Muscle of leg (tissue), 11 donors: ENCODE measurements around the gene SORCS1. TPM values are rescaled to one million over a fixed set of nuclear protein-coding genes. Genes with fewer than 3 reads are reported as not detected.
A peak's percentile ranks its signal among the peaks of the same experiment; 100 is the strongest.

Experiments
- DNase-seq: peaks from one replicate; pipeline ENCODE4 v3.0.0; 2013
- H3K27ac ChIP-seq: one replicate; pipeline ENCODE4 v1.5.1; 2013; ENCODE audit warnings: mild to moderate bottlenecking, low read length, control low read depth
- H3K27me3 ChIP-seq: one replicate; pipeline ENCODE4 v1.6.1; 2013; ENCODE audit warnings: low read length; ENCODE audit not compliant: control insufficient read depth, insufficient read depth
- H3K36me3 ChIP-seq: one replicate; pipeline ENCODE4 v1.6.1; 2013; ENCODE audit warnings: low read length; ENCODE audit not compliant: control insufficient read depth, insufficient read depth
- H3K4me1 ChIP-seq: one replicate; pipeline ENCODE4 v1.6.1; 2013; ENCODE audit warnings: low read length; ENCODE audit not compliant: control insufficient read depth, insufficient read depth
- H3K4me3 ChIP-seq: one replicate; pipeline ENCODE4 v1.5.1; 2013; ENCODE audit warnings: low read length, control low read depth
- H3K9me3 ChIP-seq: replicated peaks from 2 replicates; pipeline ENCODE4 v1.6.1; 2013; ENCODE audit warnings: low read depth, low read length; ENCODE audit not compliant: control insufficient read depth
- WGBS: methylation state at CpG from one replicate; pipeline ENCODE4 v1.1.5; 2013; ENCODE audit warnings: missing lambda C conversion rate; ENCODE audit not compliant: insufficient coverage; 5-methylcytosine and 5-hydroxymethylcytosine counted together
- polyA plus RNA-seq, 8 donors: library from polyadenylated mRNA; unstranded; fragments of 120-200 nt; gene quantifications; one replicate each; pipeline versions ENCODE4 v1.2.1 to v1.2.3, GENCODE V29; 2013; ENCODE audit warnings: inconsistent platforms in 1 of 8, low replicate concordance in 1 of 8; ENCODE audit not compliant: insufficient read length in 8 of 8, insufficient read depth in 1 of 8
- total RNA-seq: library from RNA; stranded (reverse); fragments of 120-200 nt; gene quantifications from one replicate; pipeline ENCODE4 v1.2.4, GENCODE V29; 2013

SORCS1 gene
- total and polyA plus RNA-seq, 9 donors: 2.4 to 6.2 (median 3.8) TPM

DNA sequence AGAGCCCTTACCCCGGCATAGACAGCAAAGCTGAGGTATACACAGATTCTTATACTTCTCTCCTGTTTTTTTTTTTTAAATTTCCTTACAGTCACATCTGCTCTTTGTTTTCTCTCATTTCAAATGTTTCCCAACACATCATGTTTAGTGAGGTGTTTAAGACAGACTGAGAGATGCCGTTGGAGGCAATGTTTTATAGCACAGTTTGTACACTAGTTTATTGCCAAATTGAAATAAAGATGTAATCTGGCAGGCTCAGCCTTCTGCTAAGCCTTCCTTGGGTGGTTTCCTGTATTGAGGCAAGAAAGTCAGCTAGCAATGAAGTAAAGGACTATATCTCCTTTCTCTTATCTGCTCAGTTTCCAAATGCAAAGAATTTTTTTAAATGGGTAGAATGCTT, 393.4 kb downstream of the SORCS1 start:
- no peaks in the 10 kb centered on the region for H3K27me3 ChIP-seq
- no peak overlapping the region for H3K4me3 ChIP-seq

GRCh38 chr10:106768204-106768603, 396.3 kb downstream of the SORCS1 start:
- H3K9me3 ChIP-seq: no peaks in the 10 kb centered on the region
- no peak overlapping the region for H3K27ac ChIP-seq
- no peak for DNase-seq
- H3K36me3 ChIP-seq: no peaks in the 10 kb centered on the region
- H3K27me3 ChIP-seq: no peaks in the 10 kb centered on the region
- H3K4me1 ChIP-seq: no peaks in the 10 kb centered on the region
- H3K4me3 ChIP-seq: no peak overlapping the region

More for the DNA sequence above, 393.4 kb downstream of the SORCS1 start:
- H3K36me3 ChIP-seq: no peaks in the 10 kb centered on the region
- H3K9me3 ChIP-seq: no peaks in the 10 kb centered on the region
- DNase-seq: peak; percentile 36
- H3K27ac ChIP-seq: no peak overlapping the region
- no CpG with 5 or more reads among the region's 2 CpGs for WGBS
- peaks cover 3% of the 10 kb centered on the region for H3K4me1 ChIP-seq

- WGBS: 80% methylated on average over 7 of the region's 7 CpGs
Measured at GRCh38 chr10:106765928-106766327, 398.6 kb downstream of the SORCS1 start.

DNA sequence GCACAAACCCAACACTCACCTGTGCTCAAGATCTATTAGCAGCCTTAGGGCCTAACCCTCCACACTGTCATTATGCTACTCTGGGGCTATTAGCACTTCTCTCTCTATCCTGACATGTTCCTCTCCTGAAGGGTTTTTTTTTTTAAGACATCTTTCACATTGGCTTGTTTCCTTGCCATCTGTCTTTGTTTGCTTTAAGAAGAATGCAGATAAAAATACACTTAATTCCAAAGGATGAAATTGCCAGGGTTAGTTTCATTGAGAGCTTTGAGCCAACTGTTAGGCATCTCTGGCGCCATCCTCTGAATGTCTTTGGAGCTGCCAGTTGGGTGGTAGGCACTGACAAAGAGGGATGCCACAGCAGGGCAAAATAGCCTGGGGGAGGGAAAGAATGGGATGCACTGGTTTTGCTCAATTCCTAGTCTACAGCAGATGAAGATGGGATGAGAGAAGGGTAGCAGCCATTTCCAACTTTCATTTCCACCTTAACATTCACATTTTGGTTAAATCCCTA, 399.2 kb downstream of the SORCS1 start:
- Histone ChIP-seq H3K4me3 (no peak overlapping the region), H3K9me3 (no peaks in the 10 kb centered on the region), H3K36me3 (no peaks in the 10 kb centered on the region), H3K27me3 (no peaks in the 10 kb centered on the region), H3K27ac (no peak overlapping the region), H3K4me1 (no peaks in the 10 kb centered on the region)
- 67% methylated on average over 1 of the region's 1 CpG for WGBS
- DNase-seq: no peak

More at GRCh38 chr10:106765928-106766327, 398.6 kb downstream of the SORCS1 start:
- Histone ChIP-seq H3K4me1 (no peaks in the 10 kb centered on the region), H3K9me3 (no peaks in the 10 kb centered on the region), H3K27ac (no peak overlapping the region), H3K27me3 (no peaks in the 10 kb centered on the region), H3K4me3 (no peak overlapping the region), H3K36me3 (no peaks in the 10 kb centered on the region)
- DNase-seq: no peak

GRCh38 chr10:106764360-106764759, 400.1 kb downstream of the SORCS1 start:
- DNase-seq: no peak
- 94% methylated on average over 4 of the region's 6 CpGs for WGBS
- no peaks in the 10 kb centered on the region for H3K27me3 ChIP-seq
- no peaks in the 10 kb centered on the region for H3K4me1 ChIP-seq
- H3K4me3 ChIP-seq: no peak overlapping the region
- no peaks in the 10 kb centered on the region for H3K9me3 ChIP-seq
- no peaks in the 10 kb centered on the region for H3K36me3 ChIP-seq
- no peak overlapping the region for H3K27ac ChIP-seq

DNA sequence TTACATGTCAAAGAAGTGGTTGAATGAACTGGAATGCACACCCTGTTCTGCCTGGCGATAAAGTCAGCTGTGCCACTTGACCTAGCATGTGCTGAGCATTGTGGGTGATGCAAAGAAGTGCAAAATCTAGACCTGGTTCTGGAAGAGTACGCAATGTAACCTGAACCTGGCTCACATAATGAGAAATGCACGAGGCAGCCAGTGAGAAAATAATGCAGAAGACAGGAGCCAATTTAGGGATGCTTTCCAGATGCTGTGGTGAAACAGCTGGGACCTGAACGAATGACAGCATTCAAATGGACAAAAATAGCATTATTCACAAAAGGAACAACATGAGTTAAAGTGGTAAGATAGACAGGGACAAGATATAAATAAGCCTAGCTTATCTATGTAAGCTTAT, 402.6 kb downstream of the SORCS1 start:
- H3K9me3 ChIP-seq: no peaks in the 10 kb centered on the region
- WGBS: 16% methylated on average over 3 of the region's 4 CpGs
- H3K27me3 ChIP-seq: no peaks in the 10 kb centered on the region
- no peak overlapping the region for H3K4me3 ChIP-seq
- no peaks in the 10 kb centered on the region for H3K4me1 ChIP-seq
- no peaks in the 10 kb centered on the region for H3K36me3 ChIP-seq
- DNase-seq: peak; percentile 91
- H3K27ac ChIP-seq: no peak overlapping the region

GRCh38 chr10:106757521-106757920, 407.0 kb downstream of the SORCS1 start:
- Histone ChIP-seq H3K4me1 (no peaks in the 10 kb centered on the region), H3K27me3 (no peaks in the 10 kb centered on the region), H3K9me3 (no peaks in the 10 kb centered on the region), H3K36me3 (no peaks in the 10 kb centered on the region), H3K27ac (no peak overlapping the region), H3K4me3 (no peak overlapping the region)
- 88% methylated on average over 2 of the region's 3 CpGs for WGBS
- no peak for DNase-seq

GRCh38 chr10:106751091-106751490, 413.4 kb downstream of the SORCS1 start:
- Histone ChIP-seq H3K4me1 (no peaks in the 10 kb centered on the region), H3K27ac (no peak overlapping the region), H3K9me3 (no peaks in the 10 kb centered on the region), H3K27me3 (no peaks in the 10 kb centered on the region), H3K36me3 (no peaks in the 10 kb centered on the region), H3K4me3 (no peak overlapping the region)
- WGBS: no CpG with 5 or more reads among the region's 5 CpGs
- no peak for DNase-seq

DNA sequence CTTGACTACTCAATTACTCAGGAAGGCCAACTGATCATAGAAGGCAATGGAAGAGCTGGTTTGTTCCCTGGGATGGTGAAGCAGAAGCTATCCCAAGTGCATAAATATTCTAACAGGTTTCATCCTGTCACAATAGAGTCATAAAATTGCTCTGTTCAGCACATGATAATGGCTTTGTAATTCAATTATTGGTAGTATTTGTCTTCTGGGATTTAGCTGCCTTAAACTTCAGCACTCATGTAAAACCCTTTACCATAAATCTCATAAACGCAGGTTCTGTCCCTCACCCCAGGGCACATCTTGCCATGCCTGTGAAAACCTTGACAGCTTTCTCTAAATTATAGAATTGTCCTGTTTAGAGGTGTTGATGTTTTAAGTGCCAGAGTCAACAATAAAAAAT, 417.6 kb downstream of the SORCS1 start:
- no CpG with 5 or more reads among the region's 1 CpG for WGBS
- no peaks in the 10 kb centered on the region for H3K9me3 ChIP-seq
- no peaks in the 10 kb centered on the region for H3K4me1 ChIP-seq

GRCh38 chr10:106741006-106741530, 423.4 kb downstream of the SORCS1 start:
- H3K27ac ChIP-seq: no peak overlapping the region
- DNase-seq: no peak
- H3K27me3 ChIP-seq: no peaks in the 10 kb centered on the region
- no peaks in the 10 kb centered on the region for H3K36me3 ChIP-seq
- no peak overlapping the region for H3K4me3 ChIP-seq
- H3K9me3 ChIP-seq: no peaks in the 10 kb centered on the region
- H3K4me1 ChIP-seq: no peaks in the 10 kb centered on the region
- WGBS: no CpG with 5 or more reads among the region's 4 CpGs

More for the DNA sequence above, 417.6 kb downstream of the SORCS1 start:
- no peaks in the 10 kb centered on the region for H3K27me3 ChIP-seq
- H3K36me3 ChIP-seq: no peaks in the 10 kb centered on the region
- H3K4me3 ChIP-seq: no peak overlapping the region
- no peak for DNase-seq
- no peak overlapping the region for H3K27ac ChIP-seq

GRCh38 chr10:106740071-106740470, 424.4 kb downstream of the SORCS1 start:
- Histone ChIP-seq H3K4me3 (no peak overlapping the region), H3K36me3 (no peaks in the 10 kb centered on the region), H3K4me1 (no peaks in the 10 kb centered on the region), H3K9me3 (no peaks in the 10 kb centered on the region), H3K27me3 (no peaks in the 10 kb centered on the region), H3K27ac (no peak overlapping the region)
- DNase-seq: no peak
- WGBS: no CpG with 5 or more reads among the region's 1 CpG
